CD4-positive, alpha-beta T cell treated with Interleukin-2 at 100 ng/mL for 4 hours (primary cell): ENCODE data around the gene MAPK8IP1.

ENCODE experiments used
- DNase-seq: peaks from one replicate; pipeline ENCODE4 v3.0.0-alpha.2; 2020; ENCODE audit warnings: low spot score

Gene MAPK8IP1

DNA sequence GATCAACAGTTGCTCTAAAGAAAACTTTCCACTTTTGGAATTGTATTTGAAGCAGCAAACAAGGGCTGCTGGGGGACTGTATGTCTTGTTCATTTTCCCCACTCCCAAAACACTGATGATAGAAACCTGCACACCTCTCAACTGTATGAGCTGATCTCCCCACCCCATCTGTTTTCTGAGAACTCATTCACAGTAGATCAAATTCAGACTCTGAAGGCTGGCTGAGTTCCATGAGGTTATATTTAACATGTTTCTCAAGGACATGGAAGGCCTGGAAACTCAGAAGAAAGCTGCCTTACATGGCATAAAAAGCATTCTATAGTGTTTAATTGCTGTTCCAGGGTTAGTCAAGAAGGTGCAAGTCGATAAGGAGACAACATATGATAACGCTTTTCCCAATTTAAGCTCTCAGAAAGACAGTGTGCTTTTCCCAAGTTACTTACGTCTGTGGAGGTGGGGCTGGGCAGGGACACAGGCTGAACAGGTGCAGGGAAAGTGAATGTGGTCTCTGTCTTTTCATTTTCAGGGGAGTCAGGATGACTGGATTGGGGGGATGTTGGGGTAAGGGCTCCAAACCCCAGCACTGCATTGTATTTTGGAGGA lies 60.0 kb downstream of the MAPK8IP1 start:
- DNase-seq, result no peak

DNA sequence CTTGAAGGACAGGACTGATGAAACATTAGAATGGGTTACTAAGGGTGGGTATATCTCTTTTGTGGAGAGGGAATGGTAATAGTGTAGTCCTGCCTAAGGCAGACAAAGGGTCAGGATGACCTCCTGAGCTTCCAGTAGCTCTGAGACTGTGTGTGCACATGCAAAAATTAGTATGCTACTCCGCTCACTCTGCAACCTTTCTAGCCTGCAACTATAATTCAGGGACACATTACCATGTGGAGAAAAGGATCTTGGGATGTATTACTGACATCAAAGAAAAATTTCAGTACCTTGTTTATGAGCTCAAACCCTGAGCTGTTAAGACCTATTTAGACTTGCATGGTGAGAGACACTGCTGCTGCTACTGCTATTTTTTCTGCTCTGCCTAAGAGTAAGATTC lies 62.4 kb downstream of the MAPK8IP1 start:
- no peak for DNase-seq

DNA sequence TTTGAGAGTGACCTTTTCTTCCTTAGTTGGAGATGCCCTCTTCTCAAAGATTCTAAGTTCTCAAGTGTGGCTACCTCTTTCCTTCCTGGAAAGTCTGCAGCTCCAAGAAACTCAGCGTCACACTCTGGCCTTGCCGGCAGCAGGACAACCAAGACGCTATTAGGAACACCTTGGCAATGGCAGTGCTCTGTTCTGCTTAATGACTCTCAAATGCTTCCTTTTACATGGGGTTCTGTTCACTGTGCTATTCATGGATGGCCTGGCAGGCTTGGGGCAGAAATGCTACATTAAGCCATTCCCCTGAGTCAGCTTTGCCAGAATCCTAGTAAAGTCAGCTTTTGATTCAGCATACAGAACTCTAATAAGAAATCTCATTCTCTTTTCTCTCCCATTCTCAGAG lies 62.9 kb downstream of the MAPK8IP1 start:
- DNase-seq, result no peak

DNA sequence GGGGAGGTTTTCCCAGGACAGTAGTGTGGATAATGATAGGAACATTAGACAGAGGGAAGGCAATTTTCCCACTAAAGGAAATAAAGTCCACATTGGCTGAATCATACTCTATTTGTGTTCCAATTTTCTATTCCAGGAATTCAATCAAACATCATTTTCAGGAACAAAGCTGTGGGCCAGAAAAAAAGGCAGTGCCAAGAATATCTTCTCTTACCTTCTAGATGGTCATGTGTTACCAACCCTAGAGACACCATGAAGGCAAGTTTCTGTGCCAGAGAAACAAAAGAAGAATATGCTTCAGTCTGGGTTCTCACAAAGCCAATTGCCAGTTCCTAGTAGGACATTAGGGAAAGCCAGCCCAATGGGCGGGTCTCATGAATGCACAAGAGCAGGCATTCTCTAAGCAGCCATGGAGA lies 64.5 kb downstream of the MAPK8IP1 start:
- DNase-seq, result no peak
